ENCODE results near the gene MOB2.
A peak's percentile ranks its signal among the peaks of the same experiment; 100 is the strongest.

MOB2 gene

DNA sequence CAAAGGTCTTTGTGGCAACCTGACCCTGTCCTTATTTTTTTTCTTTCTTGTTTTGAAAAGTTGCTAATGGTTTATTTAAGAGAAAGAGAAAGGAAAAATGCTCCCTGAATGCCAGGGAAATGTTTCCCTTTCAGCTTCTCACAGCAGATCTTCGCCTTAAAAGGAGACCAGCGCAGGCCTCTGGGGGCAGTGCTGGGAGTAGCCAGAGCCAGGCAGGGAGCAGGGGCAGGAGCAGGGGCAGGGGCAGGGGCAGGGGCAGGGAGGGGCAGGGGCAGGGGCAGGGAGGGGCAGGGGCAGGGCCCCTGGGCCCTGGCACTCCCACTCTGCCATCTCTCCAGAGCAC lies 5.1 kb downstream of the MOB2 start:
- TF ChIP-seq, protein P1, sequence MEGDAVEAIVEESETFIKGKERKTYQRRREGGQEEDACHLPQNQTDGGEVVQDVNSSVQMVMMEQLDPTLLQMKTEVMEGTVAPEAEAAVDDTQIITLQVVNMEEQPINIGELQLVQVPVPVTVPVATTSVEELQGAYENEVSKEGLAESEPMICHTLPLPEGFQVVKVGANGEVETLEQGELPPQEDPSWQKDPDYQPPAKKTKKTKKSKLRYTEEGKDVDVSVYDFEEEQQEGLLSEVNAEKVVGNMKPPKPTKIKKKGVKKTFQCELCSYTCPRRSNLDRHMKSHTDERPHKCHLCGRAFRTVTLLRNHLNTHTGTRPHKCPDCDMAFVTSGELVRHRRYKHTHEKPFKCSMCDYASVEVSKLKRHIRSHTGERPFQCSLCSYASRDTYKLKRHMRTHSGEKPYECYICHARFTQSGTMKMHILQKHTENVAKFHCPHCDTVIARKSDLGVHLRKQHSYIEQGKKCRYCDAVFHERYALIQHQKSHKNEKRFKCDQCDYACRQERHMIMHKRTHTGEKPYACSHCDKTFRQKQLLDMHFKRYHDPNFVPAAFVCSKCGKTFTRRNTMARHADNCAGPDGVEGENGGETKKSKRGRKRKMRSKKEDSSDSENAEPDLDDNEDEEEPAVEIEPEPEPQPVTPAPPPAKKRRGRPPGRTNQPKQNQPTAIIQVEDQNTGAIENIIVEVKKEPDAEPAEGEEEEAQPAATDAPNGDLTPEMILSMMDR (IDR thresholded peaks at IDR 0.05; ENCODE audit: low read depth, low read length): no peak
- no peaks in the 10 kb centered on the region for H3K36me3 ChIP-seq
- no peaks in the 10 kb centered on the region for H3K27me3 ChIP-seq

DNA sequence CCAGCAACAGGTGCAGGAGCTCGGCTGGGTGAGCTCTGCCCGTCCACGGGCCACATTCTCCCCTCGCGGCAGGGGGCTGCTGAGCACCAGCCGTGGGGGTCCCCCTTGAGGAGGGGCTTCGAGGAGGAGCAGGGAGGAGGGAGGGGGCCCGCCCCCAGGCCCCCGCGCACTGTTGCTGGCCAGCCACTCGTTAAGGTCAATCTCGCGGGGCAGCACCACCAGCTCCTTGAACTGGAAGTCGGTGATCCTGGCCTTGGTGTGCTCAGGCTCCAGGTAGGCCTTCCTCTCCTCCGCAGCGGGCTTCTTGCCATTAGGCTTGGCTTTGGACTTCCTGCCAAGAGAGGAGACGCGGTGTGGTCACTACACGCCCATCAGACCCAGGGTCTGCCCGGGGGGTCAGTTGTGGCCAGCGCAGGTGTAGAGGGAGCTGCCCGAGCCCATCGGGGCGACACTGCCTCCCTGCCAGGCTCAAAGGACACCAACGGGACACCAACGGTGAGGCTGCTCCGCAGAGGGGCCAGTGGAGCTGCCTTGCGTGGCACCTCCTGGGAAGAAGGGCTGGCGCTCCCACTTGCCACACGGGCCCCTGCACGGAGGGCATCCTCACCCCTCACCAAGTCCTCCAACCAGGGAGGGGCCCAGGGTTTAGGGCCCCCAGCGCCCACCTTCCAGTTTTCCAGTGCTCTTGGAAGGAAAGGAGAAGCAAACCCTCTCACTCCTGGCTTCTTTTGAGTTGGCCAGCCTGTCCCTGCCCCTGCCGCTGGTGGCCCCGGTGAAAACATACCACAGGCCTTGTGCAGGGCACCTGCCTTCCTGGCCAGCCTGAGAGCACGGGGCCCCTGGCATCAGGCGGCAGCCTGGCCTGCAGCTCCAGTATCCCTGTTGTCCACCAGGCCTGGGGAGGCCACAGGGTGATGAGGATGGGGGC lies 5.8 kb downstream of the MOB2 start:
- Histone ChIP-seq H3K36me3 (no peaks in the 10 kb centered on the region), H3K4me1 (no peaks in the 10 kb centered on the region), H3K27me3 (no peaks in the 10 kb centered on the region), H3K9me3 (no peaks in the 10 kb centered on the region), H3K4me3 (ENCODE audit: low read depth, low read length) (no peak overlapping the region)
- TF ChIP-seq, protein P1 (IDR thresholded peaks at IDR 0.05; ENCODE audit: low read depth, low read length): no peak
- DNase-seq: peak; percentile 2

More for the DNA sequence above, 5.1 kb downstream of the MOB2 start:
- no peak overlapping the region for H3K4me3 ChIP-seq (ENCODE audit: low read depth, low read length)
- H3K9me3 ChIP-seq: no peaks in the 10 kb centered on the region
- no peaks in the 10 kb centered on the region for H3K4me1 ChIP-seq
- peak; percentile 1 for DNase-seq

DNA sequence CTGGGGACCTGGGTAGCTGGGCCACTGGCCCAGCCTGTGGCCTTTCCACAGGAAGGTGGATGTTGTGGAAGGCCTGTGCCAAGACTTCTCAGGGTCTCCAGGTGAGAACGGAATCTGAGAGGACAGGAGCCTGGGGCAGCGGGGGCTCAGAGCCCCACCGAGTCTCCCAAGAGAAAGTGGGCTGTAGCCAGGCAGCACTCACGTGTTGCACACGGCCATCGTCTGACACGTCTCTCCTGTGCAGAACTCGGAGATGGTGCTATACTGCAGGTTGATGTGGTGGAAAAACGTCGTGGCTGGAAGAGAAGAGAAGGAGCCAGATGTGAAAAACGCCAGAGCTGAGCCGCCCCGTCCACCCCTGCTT lies 6.4 kb downstream of the MOB2 start:
- no peak overlapping the region for H3K4me3 ChIP-seq (ENCODE audit: low read depth, low read length)
- DNase-seq: peak; percentile 0
- H3K36me3 ChIP-seq: no peaks in the 10 kb centered on the region
- no peaks in the 10 kb centered on the region for H3K27me3 ChIP-seq
- TF ChIP-seq, protein P1 (IDR thresholded peaks at IDR 0.05; ENCODE audit: low read depth, low read length): no peak
- H3K9me3 ChIP-seq: no peaks in the 10 kb centered on the region
- H3K4me1 ChIP-seq: no peaks in the 10 kb centered on the region

DNA sequence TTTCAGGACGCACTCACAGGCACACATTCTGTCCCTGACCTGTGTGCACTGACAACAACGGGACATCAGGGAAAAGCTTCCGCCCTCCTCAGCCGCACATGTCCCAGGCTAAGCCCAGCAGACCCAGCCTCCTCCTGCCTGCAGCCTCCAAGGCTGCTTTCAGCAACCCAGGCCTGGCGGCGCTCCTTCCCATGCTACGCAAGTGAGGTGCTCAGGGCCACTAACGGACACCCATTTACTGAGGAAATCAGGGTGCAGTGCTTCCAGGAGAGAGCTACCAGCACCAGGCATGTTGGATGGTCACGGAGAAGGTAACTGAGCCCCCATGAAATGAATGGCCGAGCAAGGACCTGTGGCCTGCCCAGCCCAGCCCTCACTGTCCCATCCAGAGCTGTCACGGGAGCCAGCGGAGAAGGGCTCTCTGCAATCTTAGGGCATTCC lies 6.9 kb downstream of the MOB2 start:
- Histone ChIP-seq H3K27me3 (no peaks in the 10 kb centered on the region), H3K4me3 (ENCODE audit: low read depth, low read length) (no peak overlapping the region), H3K36me3 (no peaks in the 10 kb centered on the region), H3K9me3 (no peaks in the 10 kb centered on the region), H3K4me1 (no peaks in the 10 kb centered on the region)
- peak; percentile 1 for DNase-seq
- TF ChIP-seq, protein P1 (IDR thresholded peaks at IDR 0.05; ENCODE audit: low read depth, low read length): no peak

GRCh38 chr11:1479006-1479677 lies 7.4 kb downstream of the MOB2 start:
- no peaks in the 10 kb centered on the region for H3K36me3 ChIP-seq
- no peaks in the 10 kb centered on the region for H3K9me3 ChIP-seq
- no peaks in the 10 kb centered on the region for H3K4me1 ChIP-seq
- TF ChIP-seq, protein P1 (IDR thresholded peaks at IDR 0.05; ENCODE audit: low read depth, low read length): no peak
- H3K27me3 ChIP-seq: no peaks in the 10 kb centered on the region
- H3K4me3 ChIP-seq (ENCODE audit: low read depth, low read length): no peak overlapping the region
- DNase-seq: peak; percentile 1

DNA sequence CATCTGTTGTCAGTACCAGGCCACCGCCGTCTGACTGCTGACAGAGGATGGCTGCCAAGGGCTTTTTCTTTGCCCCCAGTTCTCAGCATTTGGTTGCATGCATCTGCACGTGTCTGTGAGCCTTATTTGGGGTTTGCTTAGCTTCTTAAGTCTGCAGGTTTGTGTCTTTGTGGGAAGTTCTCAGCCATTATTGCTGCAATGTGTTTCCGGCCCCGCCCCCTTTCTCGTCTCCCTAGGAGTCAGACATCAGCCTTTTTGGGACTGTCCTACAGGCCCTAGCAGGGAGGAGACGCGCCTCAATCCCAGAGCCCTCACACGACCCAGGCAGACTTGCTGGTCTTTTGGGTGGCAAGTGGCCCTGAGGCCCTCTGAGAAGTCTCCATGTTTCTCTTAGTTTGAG lies 8.0 kb downstream of the MOB2 start:
- H3K27me3 ChIP-seq: no peaks in the 10 kb centered on the region
- H3K9me3 ChIP-seq: no peaks in the 10 kb centered on the region
- DNase-seq: peak; percentile 0
- no peaks in the 10 kb centered on the region for H3K4me1 ChIP-seq
- TF ChIP-seq, protein P1 (IDR thresholded peaks at IDR 0.05; ENCODE audit: low read depth, low read length): no peak
- H3K4me3 ChIP-seq (ENCODE audit: low read depth, low read length): no peak overlapping the region
- H3K36me3 ChIP-seq: no peaks in the 10 kb centered on the region

Measured in BE2C (cell line).